ENCODE results near the gene SND1. TPM values are rescaled to one million over a fixed set of nuclear protein-coding genes. Genes with fewer than 3 reads are reported as not detected.

Gene SND1
- total RNA-seq, 1 donor from 2014 or later = 232 TPM

DNA sequence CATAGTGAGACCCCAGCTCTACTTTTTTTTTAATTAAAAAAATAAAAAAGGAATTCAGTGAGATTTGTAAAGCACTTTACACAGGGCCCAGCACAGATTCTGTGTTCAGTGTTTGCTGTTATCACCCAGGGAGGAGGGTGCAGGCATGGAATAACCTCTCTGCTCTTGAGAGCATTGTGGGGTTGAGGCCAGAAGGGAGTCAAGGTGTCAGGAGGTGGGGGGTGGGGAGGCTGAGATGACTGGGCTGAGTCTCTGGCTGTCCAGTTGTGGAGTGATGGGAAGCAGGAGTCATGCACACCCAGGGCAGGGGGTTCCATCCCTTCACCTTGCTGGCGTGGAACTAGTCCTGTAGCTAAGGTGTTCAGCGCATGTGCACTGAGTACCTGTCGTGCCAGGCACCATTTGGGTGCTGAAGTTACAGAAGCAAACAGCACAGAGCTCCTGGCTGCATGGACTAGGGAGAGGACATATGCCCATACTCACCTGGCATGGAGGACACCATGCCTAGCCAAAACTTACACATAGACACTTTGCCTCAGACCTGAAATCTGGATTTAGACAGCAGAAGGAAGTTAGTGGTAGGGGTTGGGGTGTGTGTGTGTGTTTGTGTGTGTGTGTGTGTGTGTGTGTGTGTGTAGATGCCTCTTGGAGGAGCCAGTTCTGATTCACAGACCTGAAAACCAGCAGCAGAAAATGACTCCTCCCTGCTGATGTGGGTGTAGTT lies 448.4 kb downstream of the SND1 start:
- peaks cover 9% of the 10 kb centered on the region for H3K27me3 ChIP-seq (ENCODE audit: control insufficient read depth, insufficient read depth, low read length)
- no peak overlapping the region for H3K4me3 ChIP-seq (ENCODE audit: low read depth, low read length)
- H3K36me3 ChIP-seq (ENCODE audit: control insufficient read depth, insufficient read depth, low read length) = no peaks in the 10 kb centered on the region
- TF ChIP-seq, protein P1, sequence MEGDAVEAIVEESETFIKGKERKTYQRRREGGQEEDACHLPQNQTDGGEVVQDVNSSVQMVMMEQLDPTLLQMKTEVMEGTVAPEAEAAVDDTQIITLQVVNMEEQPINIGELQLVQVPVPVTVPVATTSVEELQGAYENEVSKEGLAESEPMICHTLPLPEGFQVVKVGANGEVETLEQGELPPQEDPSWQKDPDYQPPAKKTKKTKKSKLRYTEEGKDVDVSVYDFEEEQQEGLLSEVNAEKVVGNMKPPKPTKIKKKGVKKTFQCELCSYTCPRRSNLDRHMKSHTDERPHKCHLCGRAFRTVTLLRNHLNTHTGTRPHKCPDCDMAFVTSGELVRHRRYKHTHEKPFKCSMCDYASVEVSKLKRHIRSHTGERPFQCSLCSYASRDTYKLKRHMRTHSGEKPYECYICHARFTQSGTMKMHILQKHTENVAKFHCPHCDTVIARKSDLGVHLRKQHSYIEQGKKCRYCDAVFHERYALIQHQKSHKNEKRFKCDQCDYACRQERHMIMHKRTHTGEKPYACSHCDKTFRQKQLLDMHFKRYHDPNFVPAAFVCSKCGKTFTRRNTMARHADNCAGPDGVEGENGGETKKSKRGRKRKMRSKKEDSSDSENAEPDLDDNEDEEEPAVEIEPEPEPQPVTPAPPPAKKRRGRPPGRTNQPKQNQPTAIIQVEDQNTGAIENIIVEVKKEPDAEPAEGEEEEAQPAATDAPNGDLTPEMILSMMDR (IDR thresholded peaks at IDR 0.05; ENCODE audit: insufficient read depth, low read length, severe bottlenecking) = no peak
- FAIRE-seq (peak; percentile 92), DNase-seq (ENCODE audit: low read depth) (no peak)

DNA sequence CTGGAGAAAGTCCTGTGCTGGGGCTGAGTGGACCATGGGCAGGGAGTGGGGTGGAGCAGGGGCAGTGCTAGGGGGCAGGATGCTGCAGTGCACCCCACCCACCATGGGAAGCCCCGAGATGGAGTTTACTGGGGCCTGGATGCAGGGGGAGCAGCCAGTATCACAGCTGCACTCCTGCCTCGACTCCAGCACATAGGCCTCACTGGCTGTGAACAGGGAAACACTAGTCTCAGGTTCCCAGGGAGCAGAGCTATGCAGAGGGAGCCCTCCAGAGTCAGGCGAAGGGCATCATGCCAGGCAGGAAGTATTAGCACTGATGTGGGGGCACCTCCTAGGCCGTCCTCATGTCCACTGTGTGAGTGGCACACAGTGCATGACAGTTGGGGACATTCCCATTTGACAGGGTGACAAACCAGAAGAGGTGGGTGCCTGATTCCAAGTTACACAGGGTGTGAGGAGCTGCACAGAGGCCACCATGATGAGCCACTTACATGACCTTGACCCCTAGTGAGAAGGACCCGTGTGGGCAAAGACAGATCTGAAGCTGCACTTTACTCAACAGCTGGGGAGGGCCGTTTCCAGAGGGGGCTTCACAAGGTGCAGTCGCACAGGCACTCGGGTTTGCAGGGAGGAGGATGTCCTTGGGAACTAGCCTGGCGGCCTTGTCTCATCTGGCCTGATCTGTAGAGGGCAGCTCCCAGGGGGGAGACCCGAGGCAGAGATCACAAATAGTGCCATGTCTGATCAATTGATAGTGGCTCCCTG lies 449.1 kb downstream of the SND1 start:
- DNase-seq (ENCODE audit: low read depth) (no peak), FAIRE-seq (peak; percentile 47)
- TF ChIP-seq, protein P1 (IDR thresholded peaks at IDR 0.05; ENCODE audit: insufficient read depth, low read length, severe bottlenecking) = no peak
- H3K36me3 ChIP-seq (ENCODE audit: control insufficient read depth, insufficient read depth, low read length) = no peaks in the 10 kb centered on the region
- H3K27me3 ChIP-seq (ENCODE audit: control insufficient read depth, insufficient read depth, low read length) = peaks cover 13% of the 10 kb centered on the region
- H3K4me3 ChIP-seq (ENCODE audit: low read depth, low read length) = no peak overlapping the region

DNA sequence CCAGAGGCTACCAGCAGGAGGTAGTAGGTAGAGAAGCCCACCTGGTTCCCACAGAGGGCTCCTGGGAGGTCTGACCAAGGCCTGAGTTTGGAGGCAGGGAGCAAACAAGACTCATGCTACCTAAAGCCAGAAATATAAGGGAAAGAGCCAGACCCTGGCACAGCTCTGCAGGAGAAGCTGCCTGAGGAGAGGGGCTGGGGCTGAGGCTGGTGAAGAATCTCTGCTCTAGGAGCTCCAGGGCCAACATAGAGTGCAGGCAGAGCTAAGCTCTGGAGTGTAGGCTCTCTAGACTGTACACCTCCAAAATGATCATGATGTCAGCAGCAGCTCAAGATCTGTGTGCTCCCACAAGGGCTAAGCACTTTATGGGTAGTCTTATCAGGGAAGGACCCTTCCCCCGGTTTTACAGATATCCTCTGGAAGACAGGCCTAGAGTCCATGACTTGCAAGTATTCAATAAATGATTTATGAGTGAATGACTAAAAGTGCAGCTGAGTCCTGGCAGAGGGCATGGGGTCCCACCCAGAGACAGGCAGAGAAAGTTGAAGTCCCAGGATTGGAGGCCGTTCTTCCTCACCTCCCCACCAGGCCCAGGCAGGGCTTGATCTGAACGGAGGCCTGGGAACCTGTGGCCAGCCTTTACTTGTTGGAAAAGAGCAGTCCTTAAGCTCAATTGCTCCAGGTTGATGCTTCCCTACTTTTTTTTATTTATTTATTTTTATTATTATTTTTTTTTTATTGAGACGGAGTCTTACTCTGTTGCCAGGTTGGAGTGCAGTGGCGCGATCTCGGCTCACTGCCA lies 450.7 kb downstream of the SND1 start:
- TF ChIP-seq, protein P1 (IDR thresholded peaks at IDR 0.05; ENCODE audit: insufficient read depth, low read length, severe bottlenecking) = no peak
- H3K36me3 ChIP-seq (ENCODE audit: control insufficient read depth, insufficient read depth, low read length) = no peaks in the 10 kb centered on the region
- H3K27me3 ChIP-seq (ENCODE audit: control insufficient read depth, insufficient read depth, low read length) = peaks cover 13% of the 10 kb centered on the region
- DNase-seq (ENCODE audit: low read depth) (no peak), FAIRE-seq (no peak)
- no peak overlapping the region for H3K4me3 ChIP-seq (ENCODE audit: low read depth, low read length)

DNA sequence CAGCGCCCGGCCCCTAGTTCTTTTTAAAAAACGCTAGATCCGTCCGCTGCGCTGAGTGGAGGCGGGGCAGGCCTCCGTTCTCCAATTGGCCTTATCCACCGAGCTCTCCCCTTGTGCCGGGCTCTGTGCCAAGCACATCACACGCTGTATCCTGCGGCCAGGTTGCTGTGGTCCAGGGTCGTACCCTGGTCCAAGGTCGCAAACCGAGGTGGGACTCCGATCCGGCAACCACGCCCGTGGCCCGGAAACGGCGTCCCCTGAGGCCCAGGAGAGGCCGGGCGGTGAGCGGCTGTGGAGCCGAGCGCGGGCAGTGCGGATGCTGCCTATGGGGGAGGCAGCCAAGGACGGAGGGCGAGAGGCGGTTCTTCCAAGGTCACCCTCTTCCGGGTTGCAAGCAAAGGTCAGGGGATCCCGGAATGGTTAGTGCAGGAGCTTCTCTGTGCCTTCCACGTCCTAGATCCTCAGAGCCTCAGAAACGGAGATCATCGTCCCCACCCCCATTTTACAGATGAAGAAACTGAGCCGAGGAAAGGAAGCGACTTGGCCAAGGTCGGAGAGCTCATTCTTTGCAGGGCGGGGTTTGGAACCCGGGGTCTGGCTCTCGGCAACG lies 451.6 kb downstream of the SND1 start:
- Histone ChIP-seq H3K4me3 (ENCODE audit: low read depth, low read length) (no peak overlapping the region), H3K36me3 (ENCODE audit: control insufficient read depth, insufficient read depth, low read length) (no peaks in the 10 kb centered on the region), H3K27me3 (ENCODE audit: control insufficient read depth, insufficient read depth, low read length) (peaks cover 13% of the 10 kb centered on the region)
- DNase-seq (ENCODE audit: low read depth) (no peak), FAIRE-seq (no peak)
- TF ChIP-seq, protein P1 (IDR thresholded peaks at IDR 0.05; ENCODE audit: insufficient read depth, low read length, severe bottlenecking) = no peak

DNA sequence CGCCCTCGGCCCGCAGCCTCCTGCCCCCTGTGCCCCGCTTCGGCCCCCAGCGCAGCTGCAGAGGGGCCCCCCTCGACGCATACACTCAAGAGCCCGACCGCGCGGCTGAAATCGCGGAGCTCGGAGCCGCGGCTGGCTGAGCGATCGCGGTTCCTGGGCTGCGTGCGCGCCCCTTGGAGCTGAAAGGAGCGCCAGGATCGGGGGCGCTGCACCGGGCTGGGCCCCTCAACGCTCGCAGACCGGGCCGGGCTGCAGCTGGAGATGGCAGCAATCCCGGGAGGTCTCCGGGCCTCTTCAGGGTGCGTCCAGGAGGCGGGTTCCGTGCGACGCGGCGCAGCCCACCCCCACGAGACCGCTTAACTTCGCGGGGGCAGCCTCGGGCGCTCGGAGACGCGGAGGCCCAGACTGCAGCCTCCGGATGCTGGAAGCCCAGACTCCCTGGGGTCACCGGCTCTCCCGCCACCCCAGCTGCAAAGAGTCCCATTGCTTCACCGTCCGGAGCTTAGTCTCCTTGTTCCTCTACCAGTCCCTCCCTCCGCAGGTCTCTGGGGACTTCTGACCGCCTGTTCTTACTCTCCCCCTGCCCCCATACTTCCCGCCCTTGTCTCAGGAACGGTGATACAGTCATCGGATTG lies 452.2 kb downstream of the SND1 start:
- Histone ChIP-seq H3K27me3 (ENCODE audit: control insufficient read depth, insufficient read depth, low read length) (peaks cover 15% of the 10 kb centered on the region), H3K4me3 (ENCODE audit: low read depth, low read length) (no peak overlapping the region), H3K36me3 (ENCODE audit: control insufficient read depth, insufficient read depth, low read length) (no peaks in the 10 kb centered on the region)
- TF ChIP-seq, protein P1 (IDR thresholded peaks at IDR 0.05; ENCODE audit: insufficient read depth, low read length, severe bottlenecking) = no peak
- FAIRE-seq (no peak), DNase-seq (ENCODE audit: low read depth) (no peak)

All from bronchial epithelial cell (primary cell).